Peyer's patch (tissue), 4 donors: ENCODE measurements around the gene SURF2. TPM values are rescaled to one million over a fixed set of nuclear protein-coding genes. Genes with fewer than 3 reads are reported as not detected.
"Not testable (repeated sequence)": the region's sequence is repeated elsewhere in the genome, so short reads cannot be mapped to it uniquely, and the experiment has no call there.

ENCODE experiments used
- DNase-seq, 3 donors: peaks; one replicate each; pipeline ENCODE4 v3.0.0-alpha.2; 2017 to 2019
- H3K27ac ChIP-seq, 4 donors: fragments of 200-600 bp; sonication (generic); one replicate each; pipeline ENCODE4 v1.5.1; 2016 to 2019
- H3K27me3 ChIP-seq, 2 donors: fragments of 200-600 bp; sonication (generic); one replicate each; pipeline ENCODE4 v1.5.1; 2019
- H3K36me3 ChIP-seq, 3 donors: fragments of 200-600 bp; sonication (generic); one replicate each; pipeline ENCODE4 v1.5.1; 2016 to 2019
- H3K4me1 ChIP-seq, 4 donors: fragments of 200-600 bp; sonication (generic); one replicate each; pipeline ENCODE4 v1.5.1; 2016 to 2019
- H3K4me3 ChIP-seq, 4 donors: fragments of 200-600 bp; sonication (generic); 1 replicate in 3 of 4; 2 replicates in 1 of 4; pipeline ENCODE4 v1.5.1; 2016 to 2019; ENCODE audit warnings: mild to moderate bottlenecking in 1 of 4
- H3K9me3 ChIP-seq, 4 donors: fragments of 200-600 bp; sonication (generic); one replicate each; pipeline ENCODE4 v1.5.1; 2016 to 2019; ENCODE audit warnings: mild to moderate bottlenecking in 1 of 4
- CTCF ChIP-seq, 6 experiments: fragments of 450-650 bp in 4 of 6; fragments of 200-600 bp in 2 of 6; sonication (generic) in 1 of 6; IDR thresholded peaks; one replicate each; pipeline ENCODE4 v1.5.1; 2017 to 2019; ENCODE audit warnings: antibody characterized with exemption in 6 of 6, mild to moderate bottlenecking in 3 of 6, moderate library complexity in 1 of 6
- POLR2A ChIP-seq, 2 donors: fragments of 450-650 bp; IDR thresholded peaks; one replicate each; pipeline ENCODE4 v1.5.1; 2017; ENCODE audit warnings: antibody characterized with exemption in 2 of 2, mild to moderate bottlenecking in 2 of 2, moderate library complexity in 2 of 2
- total RNA-seq, 4 donors: library from RNA; depleted of rRNA; stranded (reverse); fragments of >200 nt; gene quantifications; one replicate each; pipeline ENCODE4 v1.1.0, GENCODE V29; 2016

The SURF2 gene
- 10 to 100 TPM in 3 of 4 donors, 1 to 10 TPM in 1; 5.4 to 18.9 (median 15.3) TPM for total RNA-seq

GRCh38 chr9:133356391-133357091 is at the start of gene SURF2, which contains the start of gene SURF1:
Gene SURF2 (plus strand): TSS chr9:133356550. CDS start chr9:133356593, 43 bp downstream.
Gene SURF1 (minus strand): TSS chr9:133356487. CDS start chr9:133356453, 34 bp downstream.
- Histone ChIP-seq H3K4me1 (peaks cover 0 to 44% (median 10%) of the 10 kb centered on the region in 4 donors), H3K27me3 (no peaks in the 10 kb centered on the region), H3K27ac (peak within 1 kb of the TSS; percentile 72 to 88 (median 80)), H3K9me3 (no peaks in the 10 kb centered on the region), H3K36me3 (peaks cover 0 to 47% (median 0%) of the 10 kb centered on the region in 3 donors), H3K4me3 (peak within 1 kb of the TSS; percentile 70 to 91 (median 84))
- DNase-seq = peak; percentile 91 to 96 (median 95)
- TF ChIP-seq POLR2A (IDR thresholded peaks at IDR 0.05) = peak; percentile 44 to 59
- TF ChIP-seq CTCF (IDR thresholded peaks at IDR 0.05) = peak in 4 of 6 experiments; percentile 16 to 40 (median 32)

- Histone ChIP-seq H3K4me3 (no peak overlapping the region), H3K27ac (no peak overlapping the region), H3K36me3 (no peaks in the 10 kb centered on the region), H3K4me1 (no peaks in the 10 kb centered on the region), H3K9me3 (no peaks in the 10 kb centered on the region), H3K27me3 (no peaks in the 10 kb centered on the region)
- TF ChIP-seq CTCF (IDR thresholded peaks at IDR 0.05) (no peak), POLR2A (IDR thresholded peaks at IDR 0.05) (no peak)
- DNase-seq = no peak
These were observed 49.0 kb upstream of the SURF2 start for GRCh38 chr9:133307301-133307700.

GRCh38 chr9:133309608-133310007 is 46.7 kb upstream of the SURF2 start:
- TF ChIP-seq CTCF (IDR thresholded peaks at IDR 0.05) (no peak), POLR2A (IDR thresholded peaks at IDR 0.05) (no peak)
- DNase-seq = no peak

GRCh38 chr9:133315997-133316396 is 40.4 kb upstream of the SURF2 start:
- TF ChIP-seq CTCF (IDR thresholded peaks at IDR 0.05) = no peak
- Histone ChIP-seq H3K27ac (no peak overlapping the region), H3K9me3 (no peaks in the 10 kb centered on the region), H3K4me3 (no peak overlapping the region), H3K27me3 (no peaks in the 10 kb centered on the region), H3K4me1 (no peaks in the 10 kb centered on the region), H3K36me3 (no peaks in the 10 kb centered on the region)
- DNase-seq = no peak

More at GRCh38 chr9:133309608-133310007, 46.7 kb upstream of the SURF2 start:
- Histone ChIP-seq H3K27ac (no peak overlapping the region), H3K9me3 (no peaks in the 10 kb centered on the region), H3K4me3 (no peak overlapping the region), H3K36me3 (no peaks in the 10 kb centered on the region), H3K27me3 (no peaks in the 10 kb centered on the region), H3K4me1 (no peaks in the 10 kb centered on the region)

GRCh38 chr9:133317551-133317950 is 38.8 kb upstream of the SURF2 start:
- not testable (repeated sequence) for H3K27me3 ChIP-seq, H3K4me1 ChIP-seq, H3K36me3 ChIP-seq, H3K27ac ChIP-seq, H3K4me3 ChIP-seq, H3K9me3 ChIP-seq
- peak in 1 of 3 donors; percentile 32 for DNase-seq

GRCh38 chr9:133320421-133320881 is 35.9 kb upstream of the SURF2 start:
- TF ChIP-seq CTCF (IDR thresholded peaks at IDR 0.05) (no peak), POLR2A (IDR thresholded peaks at IDR 0.05) (no peak)
- Histone ChIP-seq H3K27ac (no peak overlapping the region), H3K4me3 (no peak overlapping the region), H3K4me1 (no peaks in the 10 kb centered on the region), H3K27me3 (no peaks in the 10 kb centered on the region), H3K9me3 (no peaks in the 10 kb centered on the region), H3K36me3 (no peaks in the 10 kb centered on the region)
- peak in 2 of 3 donors; percentile 11 to 28 for DNase-seq
